ENCODE data around the gene EPHB3.

DNA sequence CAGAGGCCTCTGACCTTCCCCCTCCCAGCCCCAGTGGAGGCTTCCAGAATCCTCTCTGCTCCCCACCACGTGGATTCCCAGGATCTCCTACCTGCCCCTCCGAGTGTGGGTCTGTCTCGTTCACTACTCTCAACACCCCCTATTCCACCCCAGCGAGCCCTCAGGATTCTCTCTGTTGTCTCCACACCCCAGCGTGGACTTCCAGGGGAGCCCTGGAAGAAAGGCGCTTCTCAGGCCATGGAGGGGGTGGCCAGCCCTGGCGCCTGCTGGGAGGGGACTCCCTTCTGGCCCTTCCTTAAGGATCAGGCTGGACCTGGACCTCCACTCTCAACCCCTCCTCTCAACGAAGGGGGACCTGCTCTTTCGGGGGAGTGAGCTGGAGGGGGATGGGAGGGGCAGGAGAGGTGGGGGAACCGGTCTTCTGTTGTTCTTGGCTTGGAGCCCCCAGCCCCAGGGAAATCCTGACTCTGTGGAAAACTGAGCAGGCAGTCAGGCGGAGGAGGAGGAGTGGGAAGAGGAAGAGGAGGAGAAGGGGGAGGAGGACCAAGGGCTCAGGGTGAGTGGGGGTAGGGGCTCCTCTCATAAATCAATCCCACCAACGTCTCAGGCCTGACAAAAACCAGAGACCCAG, 32.9 kb downstream of the EPHB3 start:
- TF ChIP-seq CTCF (IDR thresholded peaks at IDR 0.05; ENCODE audit: extremely low read depth in 1 of 2, insufficient read depth in 1 of 2, low read depth in 1 of 2, low read length in 2 of 2) (no peak), EZH2 (IDR thresholded peaks at IDR 0.05; ENCODE audit: borderline replicate concordance, low read depth, low read length, severe bottlenecking) (no peak), POLR2AphosphoS5 (IDR thresholded peaks at IDR 0.05; ENCODE audit: insufficient read depth, low read depth, low read length) (no peak)

Measured in endothelial cell of umbilical vein (primary cell).